ENCODE results near the gene FKBP4. TPM values are rescaled to one million over a fixed set of nuclear protein-coding genes. Genes with fewer than 3 reads are reported as not detected.

FKBP4 gene
- total and polyA plus RNA-seq, 2 of the 13 experiments (the other 11 are each of a cell fraction or from before 2014, with no cell fraction given), result 25.7 to 66.1 TPM

DNA sequence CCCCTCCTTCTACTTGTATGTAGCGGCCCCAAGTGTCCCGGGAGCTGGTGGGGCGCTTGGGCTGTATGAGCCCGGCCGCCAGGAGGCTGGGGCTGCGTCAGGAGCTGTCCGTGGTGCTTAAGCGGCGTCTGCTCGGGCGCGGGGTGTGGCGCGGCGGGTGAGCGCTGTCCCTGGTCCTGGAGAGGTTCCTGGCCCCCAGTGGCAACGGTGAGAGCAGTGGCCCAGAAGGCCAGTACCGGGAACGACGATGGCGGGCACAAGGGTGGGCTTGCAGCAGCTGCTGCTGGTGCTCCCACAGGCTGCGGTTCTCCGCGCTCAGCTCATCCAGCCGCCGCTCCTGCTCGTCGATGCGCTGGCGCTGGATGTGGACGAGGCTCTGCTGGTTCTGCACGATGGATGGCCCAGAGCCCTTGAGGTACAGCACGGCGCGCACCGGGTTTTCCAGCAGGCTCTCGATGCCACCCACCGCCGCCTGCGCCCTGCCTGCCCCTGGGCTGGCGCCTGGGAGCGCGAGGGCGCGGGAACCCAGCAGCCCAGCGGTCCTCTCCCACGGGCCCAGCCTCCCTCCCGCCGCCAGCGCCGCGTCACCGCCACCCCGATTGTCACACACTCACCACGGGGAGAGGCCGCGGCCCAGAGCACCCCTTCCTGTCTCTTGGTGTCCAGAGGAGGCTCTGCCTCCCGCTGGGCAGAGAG lies 41.9 kb upstream of the FKBP4 start (continued):
- peak; percentile 80 for TF ChIP-seq NFE2 (CRISPR knock-in tag; IDR thresholded peaks at IDR 0.05)
- peak; percentile 97 for TF ChIP-seq YEATS4 (CRISPR knock-in tag; IDR thresholded peaks at IDR 0.05; ENCODE audit: borderline replicate concordance)
- TF ChIP-seq SP140L (CRISPR knock-in tag; IDR thresholded peaks at IDR 0.05; ENCODE audit: borderline replicate concordance), result peak; percentile 100
- TF ChIP-seq ZNF256 (CRISPR knock-in tag; conservative IDR thresholded peaks at IDR 0.05), result peak; percentile 100
- TF ChIP-seq MLLT10 (CRISPR knock-in tag; IDR thresholded peaks at IDR 0.05), result peak; percentile 95; the same call in 1 of the 2 replicates
- peak; percentile 99 for TF ChIP-seq ZNF550 (CRISPR knock-in tag; IDR thresholded peaks at IDR 0.05; ENCODE audit: borderline replicate concordance)
- TF ChIP-seq GTF2F1 (IDR thresholded peaks at IDR 0.05; ENCODE audit: low read length), result no peak
- TF ChIP-seq CHD4 (IDR thresholded peaks at IDR 0.05; ENCODE audit: borderline replicate concordance, low read length), result no peak
- TF ChIP-seq ZNF546 (CRISPR knock-in tag; conservative IDR thresholded peaks at IDR 0.05), result peak; percentile 100
- peak; percentile 90 for TF ChIP-seq ZNF644 (CRISPR knock-in tag; IDR thresholded peaks at IDR 0.05; ENCODE audit: low read depth)
- TF ChIP-seq RBM39 (IDR thresholded peaks at IDR 0.05; ENCODE audit: low read depth, low read length, poor library complexity, severe bottlenecking), result peak; percentile 73
- peak; percentile 99 for TF ChIP-seq ZC3H13 (CRISPR knock-in tag; IDR thresholded peaks at IDR 0.05)
- TF ChIP-seq, protein P1, sequence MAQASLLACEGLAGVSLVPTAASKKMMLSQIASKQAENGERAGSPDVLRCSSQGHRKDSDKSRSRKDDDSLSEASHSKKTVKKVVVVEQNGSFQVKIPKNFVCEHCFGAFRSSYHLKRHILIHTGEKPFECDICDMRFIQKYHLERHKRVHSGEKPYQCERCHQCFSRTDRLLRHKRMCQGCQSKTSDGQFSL (CRISPR knock-in tag; IDR thresholded peaks at IDR 0.05), result peak; percentile 95
- TF ChIP-seq, protein P2, sequence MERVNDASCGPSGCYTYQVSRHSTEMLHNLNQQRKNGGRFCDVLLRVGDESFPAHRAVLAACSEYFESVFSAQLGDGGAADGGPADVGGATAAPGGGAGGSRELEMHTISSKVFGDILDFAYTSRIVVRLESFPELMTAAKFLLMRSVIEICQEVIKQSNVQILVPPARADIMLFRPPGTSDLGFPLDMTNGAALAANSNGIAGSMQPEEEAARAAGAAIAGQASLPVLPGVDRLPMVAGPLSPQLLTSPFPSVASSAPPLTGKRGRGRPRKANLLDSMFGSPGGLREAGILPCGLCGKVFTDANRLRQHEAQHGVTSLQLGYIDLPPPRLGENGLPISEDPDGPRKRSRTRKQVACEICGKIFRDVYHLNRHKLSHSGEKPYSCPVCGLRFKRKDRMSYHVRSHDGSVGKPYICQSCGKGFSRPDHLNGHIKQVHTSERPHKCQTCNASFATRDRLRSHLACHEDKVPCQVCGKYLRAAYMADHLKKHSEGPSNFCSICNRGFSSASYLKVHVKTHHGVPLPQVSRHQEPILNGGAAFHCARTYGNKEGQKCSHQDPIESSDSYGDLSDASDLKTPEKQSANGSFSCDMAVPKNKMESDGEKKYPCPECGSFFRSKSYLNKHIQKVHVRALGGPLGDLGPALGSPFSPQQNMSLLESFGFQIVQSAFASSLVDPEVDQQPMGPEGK (CRISPR knock-in tag; IDR thresholded peaks at IDR 0.05), result peak; percentile 94
- TF ChIP-seq, protein P3, sequence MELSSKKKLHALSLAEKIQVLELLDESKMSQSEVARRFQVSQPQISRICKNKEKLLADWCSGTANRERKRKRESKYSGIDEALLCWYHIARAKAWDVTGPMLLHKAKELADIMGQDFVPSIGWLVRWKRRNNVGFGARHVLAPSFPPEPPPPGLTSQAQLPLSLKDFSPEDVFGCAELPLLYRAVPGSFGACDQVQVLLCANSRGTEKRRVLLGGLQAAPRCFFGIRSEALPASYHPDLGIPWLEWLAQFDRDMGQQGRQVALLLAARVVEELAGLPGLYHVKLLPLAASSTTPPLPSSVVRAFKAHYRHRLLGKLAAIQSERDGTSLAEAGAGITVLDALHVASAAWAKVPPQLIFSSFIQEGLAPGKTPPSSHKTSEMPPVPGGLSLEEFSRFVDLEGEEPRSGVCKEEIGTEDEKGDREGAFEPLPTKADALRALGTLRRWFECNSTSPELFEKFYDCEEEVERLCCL (CRISPR knock-in tag; IDR thresholded peaks at IDR 0.05; ENCODE audit: borderline replicate concordance), result peak; percentile 100
- peak; percentile 100 for TF ChIP-seq ZNF678 (CRISPR knock-in tag; IDR thresholded peaks at IDR 0.05)
- TF ChIP-seq ZNF33A (CRISPR knock-in tag; IDR thresholded peaks at IDR 0.05; ENCODE audit: borderline replicate concordance), result peak; percentile 99
- TF ChIP-seq GABPB1 (CRISPR knock-in tag; IDR thresholded peaks at IDR 0.05), result peak; percentile 88
- no peak for TF ChIP-seq RAD51 (IDR thresholded peaks at IDR 0.05; ENCODE audit: borderline replicate concordance)
- peak; percentile 99 for TF ChIP-seq ZBTB7A (CRISPR knock-in tag; IDR thresholded peaks at IDR 0.05)
- TF ChIP-seq FOXO1 (CRISPR knock-in tag; IDR thresholded peaks at IDR 0.05), result peak; percentile 97
- TF ChIP-seq NCOA5 (CRISPR knock-in tag; IDR thresholded peaks at IDR 0.05), result peak; percentile 98
- TF ChIP-seq NRL (CRISPR knock-in tag; IDR thresholded peaks at IDR 0.05; ENCODE audit: borderline replicate concordance), result peak; percentile 100
- TF ChIP-seq, protein P4, sequence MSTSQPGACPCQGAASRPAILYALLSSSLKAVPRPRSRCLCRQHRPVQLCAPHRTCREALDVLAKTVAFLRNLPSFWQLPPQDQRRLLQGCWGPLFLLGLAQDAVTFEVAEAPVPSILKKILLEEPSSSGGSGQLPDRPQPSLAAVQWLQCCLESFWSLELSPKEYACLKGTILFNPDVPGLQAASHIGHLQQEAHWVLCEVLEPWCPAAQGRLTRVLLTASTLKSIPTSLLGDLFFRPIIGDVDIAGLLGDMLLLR (CRISPR knock-in tag; IDR thresholded peaks at IDR 0.05), result peak; percentile 100
- peak; percentile 54 for TF ChIP-seq STAG1 (CRISPR knock-in tag; IDR thresholded peaks at IDR 0.05)
- TF ChIP-seq, protein P5, sequence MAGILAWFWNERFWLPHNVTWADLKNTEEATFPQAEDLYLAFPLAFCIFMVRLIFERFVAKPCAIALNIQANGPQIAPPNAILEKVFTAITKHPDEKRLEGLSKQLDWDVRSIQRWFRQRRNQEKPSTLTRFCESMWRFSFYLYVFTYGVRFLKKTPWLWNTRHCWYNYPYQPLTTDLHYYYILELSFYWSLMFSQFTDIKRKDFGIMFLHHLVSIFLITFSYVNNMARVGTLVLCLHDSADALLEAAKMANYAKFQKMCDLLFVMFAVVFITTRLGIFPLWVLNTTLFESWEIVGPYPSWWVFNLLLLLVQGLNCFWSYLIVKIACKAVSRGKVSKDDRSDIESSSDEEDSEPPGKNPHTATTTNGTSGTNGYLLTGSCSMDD (CRISPR knock-in tag; IDR thresholded peaks at IDR 0.05), result peak; percentile 99
- TF ChIP-seq ZNF768 (CRISPR knock-in tag; IDR thresholded peaks at IDR 0.05), result peak; percentile 94

Measured in HepG2 (cell line).